HG03457 (cell line): Measurements from ENCODE around the gene CTAGE4.
"Not testable (repeated sequence)": the region's sequence is repeated elsewhere in the genome, so short reads cannot be mapped to it uniquely, and the experiment has no call there.

Experiments
- ATAC-seq: cut with Tn5 transposase; IDR thresholded peaks from one replicate; pipeline ENCODE4 v1.9.1; 2021; ENCODE audit warnings: moderate number of reproducible peaks; ENCODE audit not compliant: unreplicated experiment

Gene CTAGE4

GRCh38 chr7:144183166-144183565, at the start of gene CTAGE4:
Gene CTAGE4 (plus strand): TSS chr7:144183466. CDS start chr7:144183504, 38 bp downstream.
- not testable (repeated sequence) for ATAC-seq

- no peak for ATAC-seq
Measured at GRCh38 chr7:144134116-144134515, 49.1 kb upstream of the CTAGE4 start.

GRCh38 chr7:144137501-144137900, 45.8 kb upstream of the CTAGE4 start:
- ATAC-seq, result no peak

GRCh38 chr7:144142187-144142586, 41.1 kb upstream of the CTAGE4 start:
- ATAC-seq, result no peak

GRCh38 chr7:144144426-144144825, 38.8 kb upstream of the CTAGE4 start:
- ATAC-seq, result no peak

GRCh38 chr7:144148224-144148827, 34.9 kb upstream of the CTAGE4 start:
- ATAC-seq, result no peak

- ATAC-seq, result no peak
Measured at GRCh38 chr7:144158861-144159260, 24.4 kb upstream of the CTAGE4 start.

- no peak for ATAC-seq
Measured at GRCh38 chr7:144164784-144165183, 18.5 kb upstream of the CTAGE4 start.

GRCh38 chr7:144171594-144172350, 11.5 kb upstream of the CTAGE4 start:
- not testable (repeated sequence) for ATAC-seq

GRCh38 chr7:144174613-144175012, 8.7 kb upstream of the CTAGE4 start:
- ATAC-seq, result no peak

- ATAC-seq, result peak; percentile 81
Measured at GRCh38 chr7:144178380-144179164, 4.7 kb upstream of the CTAGE4 start.

- ATAC-seq, result not testable (repeated sequence)
Measured at GRCh38 chr7:144179165-144179479, 4.1 kb upstream of the CTAGE4 start.

GRCh38 chr7:144187848-144188247, 4.6 kb downstream of the CTAGE4 start:
- not testable (repeated sequence) for ATAC-seq

- ATAC-seq, result not testable (repeated sequence)
Measured at GRCh38 chr7:144188578-144189171, 5.4 kb downstream of the CTAGE4 start.

- ATAC-seq, result not testable (repeated sequence)
Measured at GRCh38 chr7:144193782-144194181, 10.5 kb downstream of the CTAGE4 start.

GRCh38 chr7:144194453-144194852, 11.2 kb downstream of the CTAGE4 start:
- not testable (repeated sequence) for ATAC-seq

- ATAC-seq, result peak; percentile 61
Measured at GRCh38 chr7:144195212-144195872, 12.1 kb downstream of the CTAGE4 start, which contains the start of gene ARHGEF35. Gene ARHGEF35 (minus strand): TSS chr7:144195833. CDS start chr7:144188383, 7,450 bp downstream.

GRCh38 chr7:144198934-144199333, 15.7 kb downstream of the CTAGE4 start:
- ATAC-seq, result not testable (repeated sequence)

GRCh38 chr7:144201978-144202377, 18.7 kb downstream of the CTAGE4 start:
- ATAC-seq, result peak; percentile 23

- ATAC-seq, result not testable (repeated sequence)
Measured at GRCh38 chr7:144203086-144203485, 19.8 kb downstream of the CTAGE4 start.

GRCh38 chr7:144205306-144205705, 22.0 kb downstream of the CTAGE4 start:
- ATAC-seq, result not testable (repeated sequence)
